Neural cell (in vitro differentiated cells): ENCODE measurements around the gene ACTG1. TPM values are rescaled to one million over a fixed set of nuclear protein-coding genes. Genes with fewer than 3 reads are reported as not detected.
A peak's percentile ranks its signal among the peaks of the same experiment; 100 is the strongest.

Experiments used
- H2AFZ ChIP-seq: fragments of 200-600, 300-800 bp; sonication (generic), shearing (Covaris generic); 2 replicates; pipeline ENCODE4 v1.6.0; 2014; ENCODE audit warnings: low read depth, mild to moderate bottlenecking, antibody characterized with exemption, low read length, moderate library complexity
- H3F3A ChIP-seq: fragments of 200-600 bp; shearing (Covaris generic); 2 replicates; pipeline ENCODE4 v1.6.1; 2016; ENCODE audit warnings: mild to moderate bottlenecking, moderate library complexity, mixed read lengths, antibody characterized with exemption, low read length; ENCODE audit not compliant: insufficient read depth, poor library complexity, severe bottlenecking
- H3K27ac ChIP-seq: fragments of 200-600, 300-800 bp; sonication (generic), shearing (Covaris generic); 2 replicates; pipeline ENCODE4 v1.5.1; 2014; ENCODE audit warnings: mild to moderate bottlenecking, low read length, moderate library complexity
- H3K27me3 ChIP-seq: fragments of 300-800, 200-600 bp; sonication (generic), shearing (Covaris generic); 2 replicates; pipeline ENCODE4 v1.6.0; 2014; ENCODE audit warnings: mild to moderate bottlenecking, low read depth, low read length, moderate library complexity; ENCODE audit not compliant: insufficient read depth
- H3K36me3 ChIP-seq: fragments of 300-800, 200-600 bp; sonication (generic), shearing (Covaris generic); 2 replicates; pipeline ENCODE4 v1.5.1; 2014; ENCODE audit warnings: mild to moderate bottlenecking, antibody characterized with exemption, low read length, moderate library complexity; ENCODE audit not compliant: insufficient read depth
- H3K4me2 ChIP-seq: fragments of 300-800, 200-600 bp; sonication (generic), shearing (Covaris generic); 2 replicates; pipeline ENCODE4 v1.6.0; 2014; ENCODE audit warnings: mild to moderate bottlenecking, low read length
- H3K4me3 ChIP-seq: fragments of 300-800, 200-600 bp; sonication (generic), shearing (Covaris generic); 2 replicates; pipeline ENCODE4 v1.5.1; 2014; ENCODE audit warnings: mild to moderate bottlenecking, low read length, moderate library complexity
- H3K79me2 ChIP-seq: fragments of 200-600 bp; shearing (Covaris generic); replicated peaks from 2 replicates; pipeline ENCODE4 v1.6.0; 2014; ENCODE audit warnings: mild to moderate bottlenecking, low read length, moderate library complexity; ENCODE audit not compliant: insufficient read depth
- H3K9ac ChIP-seq: fragments of 300-800, 200-600 bp; sonication (generic), shearing (Covaris generic); 2 replicates; pipeline ENCODE4 v1.6.1; 2016; ENCODE audit warnings: mild to moderate bottlenecking, low read length, mixed read lengths
- H3K9me2 ChIP-seq: fragments of 200-600 bp; shearing (Covaris generic); 2 replicates; pipeline ENCODE4 v1.6.1; 2016; ENCODE audit warnings: mild to moderate bottlenecking, low read length, mixed read lengths; ENCODE audit not compliant: insufficient read depth
- H3K9me3 ChIP-seq: fragments of 200-600, 300-800 bp; sonication (generic), shearing (Covaris generic); 2 replicates; pipeline ENCODE4 v1.6.1; 2016; ENCODE audit warnings: mild to moderate bottlenecking, mixed run types, low read length, moderate library complexity, mixed read lengths
- H4K20me1 ChIP-seq: fragments of 200-600 bp; shearing (Covaris generic); 2 replicates; pipeline ENCODE4 v1.6.1; 2016; ENCODE audit warnings: mild to moderate bottlenecking, mixed run types; ENCODE audit not compliant: insufficient read depth
- EP300 ChIP-seq: fragments of 450-650 bp; conservative IDR thresholded peaks from 2 replicates; pipeline ENCODE4 v1.6.1; 2014; ENCODE audit warnings: antibody characterized with exemption, mild to moderate bottlenecking, moderate library complexity; ENCODE audit not compliant: poor library complexity, severe bottlenecking
- EZH2 ChIP-seq: fragments of 200-600, 300-800 bp; shearing (Covaris generic), sonication (generic); IDR thresholded peaks from 2 replicates; pipeline ENCODE4 v1.6.1; 2014; ENCODE audit warnings: antibody characterized with exemption, low read length, borderline replicate concordance, mild to moderate bottlenecking; ENCODE audit not compliant: insufficient read depth, poor library complexity, severe bottlenecking
- MXI1 ChIP-seq: fragments of 450-650 bp; conservative IDR thresholded peaks from 2 replicates; pipeline ENCODE4 v1.6.1; 2014; ENCODE audit warnings: antibody characterized with exemption, mild to moderate bottlenecking; ENCODE audit not compliant: poor library complexity, severe bottlenecking
- POLR2AphosphoS5 ChIP-seq: IDR thresholded peaks from 2 replicates; pipeline ENCODE4 v1.6.1; 2012
- RAD21 ChIP-seq: fragments of 450-650 bp; conservative IDR thresholded peaks from 2 replicates; pipeline ENCODE4 v1.6.1; 2014; ENCODE audit warnings: antibody characterized with exemption, mild to moderate bottlenecking, moderate library complexity
- SMC3 ChIP-seq: fragments of 450-650 bp; conservative IDR thresholded peaks from 2 replicates; pipeline ENCODE4 v1.6.1; 2014; ENCODE audit warnings: antibody characterized with exemption, mild to moderate bottlenecking, moderate library complexity; ENCODE audit not compliant: poor library complexity
- TAF1 ChIP-seq: IDR thresholded peaks from 2 replicates; pipeline ENCODE4 v1.6.1; 2012; ENCODE audit warnings: low read depth
- polyA plus RNA-seq: library from polyadenylated mRNA; depleted of rRNA; stranded (reverse); fragments of >200 nt; gene quantifications from 2 replicates; pipeline ENCODE4 v1.2.3, GENCODE V29; 2014
- TF ChIP-seq, protein P1 (sequence below): IDR thresholded peaks from 2 replicates; pipeline ENCODE4 v1.6.1; 2012; ENCODE audit warnings: borderline replicate concordance
- TF ChIP-seq, protein P2 (sequence below): fragments of 450-650 bp; IDR thresholded peaks from 2 replicates; pipeline ENCODE4 v1.5.1; 2014; ENCODE audit warnings: antibody characterized with exemption, mild to moderate bottlenecking, moderate library complexity; ENCODE audit not compliant: poor library complexity, severe bottlenecking

ACTG1 gene
- polyA plus RNA-seq, 1 donor from 2014 or later: 9,187 TPM

- H3K4me3 ChIP-seq: peak overlapping the region; percentile 92
- no peaks in the 10 kb centered on the region for H3K9me2 ChIP-seq
- H3K9me3 ChIP-seq: no peaks in the 10 kb centered on the region
- H3K4me2 ChIP-seq: peak overlapping the region; percentile 94
- H3K27ac ChIP-seq: peak overlapping the region; percentile 99
- H3K27me3 ChIP-seq: peaks cover 14% of the 10 kb centered on the region
- peak overlapping the region; percentile 99 for H3K9ac ChIP-seq
- no peak overlapping the region for H2AFZ ChIP-seq
- peaks cover 62% of the 10 kb centered on the region for H3K79me2 ChIP-seq
- TF ChIP-seq, protein P1, sequence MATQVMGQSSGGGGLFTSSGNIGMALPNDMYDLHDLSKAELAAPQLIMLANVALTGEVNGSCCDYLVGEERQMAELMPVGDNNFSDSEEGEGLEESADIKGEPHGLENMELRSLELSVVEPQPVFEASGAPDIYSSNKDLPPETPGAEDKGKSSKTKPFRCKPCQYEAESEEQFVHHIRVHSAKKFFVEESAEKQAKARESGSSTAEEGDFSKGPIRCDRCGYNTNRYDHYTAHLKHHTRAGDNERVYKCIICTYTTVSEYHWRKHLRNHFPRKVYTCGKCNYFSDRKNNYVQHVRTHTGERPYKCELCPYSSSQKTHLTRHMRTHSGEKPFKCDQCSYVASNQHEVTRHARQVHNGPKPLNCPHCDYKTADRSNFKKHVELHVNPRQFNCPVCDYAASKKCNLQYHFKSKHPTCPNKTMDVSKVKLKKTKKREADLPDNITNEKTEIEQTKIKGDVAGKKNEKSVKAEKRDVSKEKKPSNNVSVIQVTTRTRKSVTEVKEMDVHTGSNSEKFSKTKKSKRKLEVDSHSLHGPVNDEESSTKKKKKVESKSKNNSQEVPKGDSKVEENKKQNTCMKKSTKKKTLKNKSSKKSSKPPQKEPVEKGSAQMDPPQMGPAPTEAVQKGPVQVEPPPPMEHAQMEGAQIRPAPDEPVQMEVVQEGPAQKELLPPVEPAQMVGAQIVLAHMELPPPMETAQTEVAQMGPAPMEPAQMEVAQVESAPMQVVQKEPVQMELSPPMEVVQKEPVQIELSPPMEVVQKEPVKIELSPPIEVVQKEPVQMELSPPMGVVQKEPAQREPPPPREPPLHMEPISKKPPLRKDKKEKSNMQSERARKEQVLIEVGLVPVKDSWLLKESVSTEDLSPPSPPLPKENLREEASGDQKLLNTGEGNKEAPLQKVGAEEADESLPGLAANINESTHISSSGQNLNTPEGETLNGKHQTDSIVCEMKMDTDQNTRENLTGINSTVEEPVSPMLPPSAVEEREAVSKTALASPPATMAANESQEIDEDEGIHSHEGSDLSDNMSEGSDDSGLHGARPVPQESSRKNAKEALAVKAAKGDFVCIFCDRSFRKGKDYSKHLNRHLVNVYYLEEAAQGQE: no peak
- TF ChIP-seq MXI1: no peak
- TF ChIP-seq RAD21: no peak
- TF ChIP-seq POLR2AphosphoS5: no peak
- no peak for TF ChIP-seq TAF1
- H3K36me3 ChIP-seq: peaks cover 23% of the 10 kb centered on the region
- H4K20me1 ChIP-seq: peaks cover 30% of the 10 kb centered on the region
- peaks cover 16% of the 10 kb centered on the region for H3F3A ChIP-seq
These were observed 1.8 kb upstream of the ACTG1 start for GRCh38 chr17:81514489-81514738.

GRCh38 chr17:81513753-81514488 lies 1.3 kb upstream of the ACTG1 start:
- H3K9me3 ChIP-seq: no peaks in the 10 kb centered on the region
- H3K27me3 ChIP-seq: peaks cover 10% of the 10 kb centered on the region
- TF ChIP-seq TAF1 (peak; percentile 20), SMC3 (no peak), RAD21 (no peak), EZH2 (no peak), POLR2AphosphoS5 (peak; percentile 50), MXI1 (peak; percentile 35), EP300 (no peak)
- TF ChIP-seq, protein P2, sequence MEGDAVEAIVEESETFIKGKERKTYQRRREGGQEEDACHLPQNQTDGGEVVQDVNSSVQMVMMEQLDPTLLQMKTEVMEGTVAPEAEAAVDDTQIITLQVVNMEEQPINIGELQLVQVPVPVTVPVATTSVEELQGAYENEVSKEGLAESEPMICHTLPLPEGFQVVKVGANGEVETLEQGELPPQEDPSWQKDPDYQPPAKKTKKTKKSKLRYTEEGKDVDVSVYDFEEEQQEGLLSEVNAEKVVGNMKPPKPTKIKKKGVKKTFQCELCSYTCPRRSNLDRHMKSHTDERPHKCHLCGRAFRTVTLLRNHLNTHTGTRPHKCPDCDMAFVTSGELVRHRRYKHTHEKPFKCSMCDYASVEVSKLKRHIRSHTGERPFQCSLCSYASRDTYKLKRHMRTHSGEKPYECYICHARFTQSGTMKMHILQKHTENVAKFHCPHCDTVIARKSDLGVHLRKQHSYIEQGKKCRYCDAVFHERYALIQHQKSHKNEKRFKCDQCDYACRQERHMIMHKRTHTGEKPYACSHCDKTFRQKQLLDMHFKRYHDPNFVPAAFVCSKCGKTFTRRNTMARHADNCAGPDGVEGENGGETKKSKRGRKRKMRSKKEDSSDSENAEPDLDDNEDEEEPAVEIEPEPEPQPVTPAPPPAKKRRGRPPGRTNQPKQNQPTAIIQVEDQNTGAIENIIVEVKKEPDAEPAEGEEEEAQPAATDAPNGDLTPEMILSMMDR: no peak
- TF ChIP-seq, protein P1: peak; percentile 72
- peak overlapping the region; percentile 92 for H3K4me3 ChIP-seq
- H3K4me2 ChIP-seq: peak overlapping the region; percentile 94
- H4K20me1 ChIP-seq: peaks cover 35% of the 10 kb centered on the region
- peaks cover 27% of the 10 kb centered on the region for H3K36me3 ChIP-seq
- peak overlapping the region; percentile 99 for H3K9ac ChIP-seq
- H3F3A ChIP-seq: peaks cover 16% of the 10 kb centered on the region
- H3K9me2 ChIP-seq: no peaks in the 10 kb centered on the region
- H2AFZ ChIP-seq: no peak overlapping the region
- H3K79me2 ChIP-seq: peaks cover 67% of the 10 kb centered on the region
- peak overlapping the region; percentile 99 for H3K27ac ChIP-seq
